Uterus (tissue), 2 donors: ENCODE measurements around the gene CCNH.

ENCODE experiments used
- CTCF ChIP-seq, 4 experiments: fragments of 200-600 bp in 2 of 4; fragments of 450-650 bp in 2 of 4; sonication (generic) in 2 of 4; IDR thresholded peaks; one replicate each; pipeline ENCODE4 v1.5.1; 2016 to 2019; ENCODE audit warnings: antibody characterized with exemption in 4 of 4, mild to moderate bottlenecking in 2 of 4, moderate library complexity in 1 of 4
- POLR2A ChIP-seq, 2 donors: fragments of 450-650 bp; IDR thresholded peaks; one replicate each; pipeline ENCODE4 v1.6.1; 2016; ENCODE audit warnings: antibody characterized with exemption in 2 of 2, mild to moderate bottlenecking in 1 of 2, moderate library complexity in 1 of 2

- TF ChIP-seq POLR2A (IDR thresholded peaks at IDR 0.05) (no peak), CTCF (IDR thresholded peaks at IDR 0.05) (no peak)
Measured at GRCh38 chr5:87393331-87393730, 19.4 kb downstream of the CCNH start.
